ENCODE data around the gene ELN. TPM values are rescaled to one million over a fixed set of nuclear protein-coding genes. Genes with fewer than 3 reads are reported as not detected.

Gene ELN
- total RNA-seq, 1 donor from 2014 or later, result 41.2 TPM

DNA sequence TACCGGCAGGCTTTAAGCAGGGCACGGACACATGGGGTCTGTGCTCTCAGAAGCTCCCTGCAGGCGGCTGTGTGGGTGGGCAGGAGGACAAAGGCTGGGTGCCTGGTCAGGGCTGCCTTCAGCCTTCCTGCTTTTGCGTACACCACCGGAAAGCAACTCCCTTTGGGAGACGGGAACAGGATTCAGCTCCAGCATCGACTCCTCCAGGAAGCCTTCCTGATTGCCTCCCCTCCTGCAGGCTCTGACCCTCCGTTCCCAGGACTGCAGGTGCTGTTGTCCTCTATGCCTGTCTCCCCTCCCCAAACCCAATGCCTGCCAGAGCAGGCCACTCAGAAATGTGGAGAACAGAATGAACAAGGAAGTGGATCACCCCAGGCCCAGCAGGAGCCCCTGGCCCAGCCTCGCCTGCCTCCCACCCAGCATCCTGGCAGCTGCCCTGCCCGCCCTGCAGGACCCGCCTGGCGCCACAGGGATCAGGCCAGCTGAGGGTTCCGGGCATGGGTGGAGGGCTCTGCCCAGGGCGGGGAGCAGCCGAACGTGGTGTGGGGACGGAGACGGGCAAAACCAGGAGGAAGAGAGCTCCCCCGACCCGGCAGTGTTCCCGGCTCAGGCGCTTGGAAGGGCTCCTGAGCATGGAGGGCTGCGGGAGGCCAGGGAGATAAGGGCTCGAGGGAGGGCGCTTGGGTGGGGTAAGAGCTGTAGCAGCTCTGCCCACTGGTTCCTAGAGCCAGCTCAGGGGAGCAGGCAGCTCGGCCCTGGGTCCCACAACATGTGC is 6.2 kb upstream of the ELN start:
- no peak for DNase-seq (ENCODE audit: low spot score)
- intact Hi-C loops (cut with DNase I), result no loop called here

DNA sequence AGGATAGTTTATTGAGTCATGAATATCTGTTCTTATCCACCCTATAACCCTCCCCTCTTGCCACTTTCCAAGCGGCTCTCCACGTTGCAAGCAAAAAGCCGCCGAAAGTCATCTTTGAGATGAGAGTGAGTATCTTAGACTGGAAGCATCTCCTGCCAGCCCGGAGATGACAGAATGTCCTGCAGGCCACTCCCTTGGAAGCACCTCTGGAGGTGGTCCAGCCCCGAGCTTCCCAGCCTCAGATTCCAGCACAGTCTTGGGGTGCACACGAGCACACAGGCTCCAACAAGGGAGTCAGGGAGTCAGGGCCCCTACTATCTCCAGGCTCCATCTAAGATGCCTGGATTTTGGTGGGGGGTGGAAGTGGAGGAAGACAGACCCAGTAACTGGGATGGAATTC is 5.5 kb upstream of the ELN start:
- intact Hi-C loops (cut with DNase I), result no loop called here
- DNase-seq (ENCODE audit: low spot score), result no peak

DNA sequence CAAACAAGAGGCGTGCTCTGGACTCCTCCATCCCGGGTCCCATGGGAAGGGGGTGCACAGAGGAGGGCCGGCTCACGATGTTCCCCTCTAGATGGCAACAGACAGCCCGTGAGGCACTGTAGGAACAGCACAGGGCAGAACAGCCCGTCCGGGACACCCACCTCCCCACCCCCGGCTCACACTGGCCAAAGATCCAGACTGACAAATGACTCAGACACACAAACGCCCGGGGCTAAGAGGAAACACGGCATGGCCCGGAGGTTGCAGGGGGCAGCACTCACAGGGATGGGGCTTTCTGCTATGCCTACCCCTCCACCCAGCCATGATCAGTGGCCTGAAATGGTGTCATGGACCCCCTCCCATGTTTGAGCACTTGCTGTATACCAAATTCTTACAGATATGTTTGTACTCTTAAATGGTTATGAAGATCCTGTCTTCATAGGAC is 4.9 kb upstream of the ELN start:
- no peak for DNase-seq (ENCODE audit: low spot score)
- intact Hi-C loops (cut with DNase I), result no loop called here

DNA sequence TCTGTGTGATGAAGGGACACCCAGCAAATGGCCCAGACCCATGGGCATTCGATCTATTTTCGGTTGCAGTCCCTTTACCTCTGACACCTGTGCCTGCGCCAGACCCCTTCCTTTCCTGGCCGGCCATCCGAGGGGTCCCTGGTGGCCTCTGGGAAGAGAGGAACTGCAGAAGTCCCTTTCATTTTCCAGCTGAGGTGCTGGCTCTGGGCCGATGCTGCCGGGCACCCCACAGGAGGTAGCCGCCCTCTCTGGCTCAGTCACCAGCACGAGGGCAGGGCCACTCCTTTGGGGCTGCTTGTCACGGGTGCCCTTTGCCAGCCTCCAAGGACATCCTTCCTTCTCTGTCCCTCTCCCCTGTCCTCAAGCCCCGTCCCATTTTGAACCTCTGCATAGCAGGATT is 4.2 kb upstream of the ELN start:
- no peak for DNase-seq (ENCODE audit: low spot score)
- intact Hi-C loops (cut with DNase I), result no loop called here

DNA sequence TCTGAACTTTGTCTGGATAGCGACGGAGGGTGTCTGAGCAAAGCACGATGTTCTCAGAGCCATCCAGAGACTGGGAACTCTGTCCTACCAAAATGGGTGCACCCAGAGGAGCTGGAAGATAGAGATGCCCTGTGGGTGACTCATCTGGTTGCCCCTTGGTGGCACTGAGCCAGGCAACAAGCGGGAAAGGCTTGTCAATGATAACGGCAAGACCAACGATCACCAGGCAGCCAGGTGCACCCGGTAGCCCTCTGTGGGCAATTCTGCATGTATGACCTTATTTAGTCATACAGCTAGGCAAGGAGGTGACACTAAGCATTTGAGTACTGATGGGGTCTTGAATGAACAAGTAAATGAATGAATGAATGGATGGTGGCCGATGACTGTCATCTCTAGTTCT is 2.8 kb upstream of the ELN start:
- intact Hi-C loops (cut with DNase I), result loop anchor here (5.0 kb wide), 1 partner anchor 158 kb away; no protein-coding TSS in a partner anchor
- no peak for DNase-seq (ENCODE audit: low spot score)

DNA sequence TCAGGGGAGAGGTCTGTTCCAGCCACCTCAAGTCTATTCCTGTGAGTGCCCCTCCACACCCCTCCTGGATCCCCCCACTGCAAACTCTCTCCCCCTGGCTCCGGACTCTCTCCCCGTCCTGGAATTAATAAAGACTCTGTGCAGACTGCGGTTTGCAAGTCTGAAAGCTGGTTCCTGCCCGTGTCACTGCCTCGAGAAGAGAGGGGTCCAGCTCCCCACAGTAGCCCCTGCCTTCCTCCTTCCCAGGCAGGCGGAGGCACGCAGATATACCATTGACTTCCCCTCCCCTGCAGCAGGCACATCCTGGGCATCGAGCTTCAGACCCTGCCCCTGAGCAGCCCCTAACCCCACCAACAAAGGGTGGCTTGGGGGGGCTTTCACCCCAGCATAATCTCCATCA is 2.2 kb upstream of the ELN start:
- DNase-seq (ENCODE audit: low spot score), result no peak
- intact Hi-C loops (cut with DNase I), result loop anchor here (5.0 kb wide), 1 partner anchor 158 kb away; no protein-coding TSS in a partner anchor

DNA sequence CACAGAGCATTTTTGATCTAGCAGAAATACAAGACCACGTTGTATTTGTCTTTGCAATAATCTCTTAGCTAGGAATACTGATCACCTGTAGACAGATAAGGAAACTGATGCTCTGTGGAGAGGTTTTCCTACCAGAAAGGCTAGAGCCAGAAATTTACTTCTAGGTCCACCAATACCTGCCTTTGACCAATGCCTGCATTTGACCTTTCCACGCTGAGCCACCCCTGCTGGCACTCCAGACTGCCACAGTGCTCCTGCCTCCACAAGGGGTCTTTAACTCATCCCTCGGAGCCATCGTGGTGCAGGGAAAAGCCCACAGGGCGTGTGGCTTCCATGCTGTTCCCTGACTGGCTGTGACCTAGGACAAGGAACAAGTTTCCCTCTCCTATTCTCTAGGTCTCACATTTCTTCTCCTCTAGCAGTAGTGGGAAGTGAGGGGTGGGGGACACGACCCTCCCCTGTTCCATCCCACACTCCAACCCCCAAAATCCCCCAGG is 1.5 kb upstream of the ELN start:
- intact Hi-C loops (cut with DNase I), result loop anchor here (5.0 kb wide), 1 partner anchor 159 kb away; no protein-coding TSS in a partner anchor
- no peak for DNase-seq (ENCODE audit: low spot score)

DNA sequence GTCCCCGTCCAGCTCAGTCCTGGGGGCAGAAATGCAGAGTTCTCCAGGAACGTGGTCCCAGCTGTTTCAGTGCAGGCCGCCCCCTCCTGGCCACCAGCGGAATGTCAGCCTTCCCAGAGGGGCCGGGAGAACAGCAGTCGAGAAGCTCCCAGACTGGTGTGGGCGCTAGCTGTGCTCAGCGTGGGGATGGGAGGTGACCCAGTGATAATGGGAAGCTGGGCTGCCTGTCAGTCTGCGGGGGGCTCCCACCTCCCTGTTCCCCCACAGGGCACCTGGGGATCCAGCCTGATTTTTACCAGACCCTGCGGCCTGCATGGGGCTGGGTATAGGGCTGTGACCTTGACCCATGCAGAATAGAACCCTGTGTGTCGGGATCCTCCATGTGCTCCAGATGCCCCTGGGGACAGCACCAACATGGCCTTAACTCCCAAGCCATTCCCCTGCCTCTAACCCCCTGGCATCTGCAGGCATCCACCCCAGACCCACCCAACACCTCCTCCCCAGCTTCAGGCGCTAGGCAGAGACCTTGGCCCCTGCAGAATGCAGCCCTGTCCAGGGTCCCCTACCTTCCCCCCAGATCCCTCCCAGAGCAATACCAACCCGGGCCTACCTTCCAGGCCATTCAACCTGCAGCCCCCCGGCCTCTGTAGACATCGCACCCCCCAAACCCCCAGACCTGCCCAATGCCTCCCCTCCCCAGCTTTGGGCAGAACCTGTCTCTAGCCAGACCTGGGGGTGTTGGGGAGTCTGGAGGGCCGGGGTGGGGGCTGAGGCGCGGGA is 880 bp upstream of the ELN start:
- peak; percentile 91 for DNase-seq (ENCODE audit: low spot score)
- intact Hi-C loops (cut with DNase I), result loop anchor here (5.0 kb wide), 1 partner anchor 160 kb away; no protein-coding TSS in a partner anchor

DNA sequence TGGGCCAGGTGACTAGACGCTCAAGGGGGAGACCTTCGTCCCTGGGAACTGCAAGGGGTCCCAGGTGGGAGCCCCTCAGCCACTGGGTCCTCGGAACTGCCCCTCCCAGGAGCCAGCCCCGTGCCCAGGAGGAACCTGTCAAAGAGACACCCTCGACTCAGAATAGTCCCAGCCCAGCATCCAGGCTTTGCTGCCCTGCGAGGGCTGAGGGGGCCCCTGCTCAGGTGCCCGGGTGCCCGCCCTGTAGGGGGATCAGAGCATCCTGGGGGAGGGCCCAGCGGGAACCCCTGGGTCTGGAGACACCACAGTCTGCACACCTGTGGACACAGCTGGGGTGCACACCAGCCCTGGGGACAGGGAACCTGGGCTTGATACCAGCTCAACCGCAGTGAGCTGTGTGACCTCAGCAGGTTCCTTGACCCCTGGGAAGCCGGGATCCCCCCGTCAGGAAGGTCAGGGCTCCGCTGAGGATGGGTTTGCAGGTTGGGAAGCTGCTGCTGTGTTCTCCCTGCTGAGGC is 407 bp downstream of the ELN start:
- intact Hi-C loops (cut with DNase I), result loop anchor here (5.0 kb wide), 1 partner anchor 161 kb away; no protein-coding TSS in a partner anchor
- DNase-seq (ENCODE audit: low spot score), result no peak

DNA sequence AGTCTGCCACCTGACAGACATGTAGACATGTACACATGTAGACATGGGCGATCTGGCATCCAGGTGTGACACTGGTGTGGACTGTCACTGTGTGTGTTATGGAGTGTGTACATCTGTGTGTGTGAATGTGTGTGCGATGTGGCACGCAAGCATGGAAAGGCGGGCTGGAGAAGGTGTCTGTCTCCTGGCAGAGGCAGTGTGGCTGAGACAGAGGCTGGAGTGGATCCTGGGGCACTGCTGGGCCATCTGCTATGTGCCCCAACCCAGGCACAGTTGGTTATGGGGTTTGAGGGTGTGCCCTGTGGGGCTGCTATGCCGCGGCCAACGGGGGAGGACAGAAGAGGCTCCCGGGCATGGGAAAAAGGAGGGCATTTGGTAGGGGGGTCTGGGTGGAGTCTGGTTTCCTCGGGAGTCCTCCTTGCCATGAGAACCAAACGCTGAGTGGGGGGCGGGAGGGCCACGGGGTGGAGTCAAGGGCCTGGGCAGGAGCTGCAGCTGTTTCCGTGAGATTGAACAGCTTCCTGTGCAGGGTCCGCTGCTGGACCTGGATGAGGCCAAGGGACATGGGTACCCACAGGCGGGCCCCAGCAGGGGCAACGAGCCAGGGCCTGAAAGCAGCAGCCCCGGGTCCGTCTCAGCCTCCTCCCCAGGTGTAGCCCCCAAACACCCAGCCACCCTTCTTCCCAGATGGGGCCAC is 1.3 kb downstream of the ELN start:
- DNase-seq (ENCODE audit: low spot score), result no peak
- intact Hi-C loops (cut with DNase I), result loop anchor here (5.0 kb wide), 1 partner anchor 162 kb away; no protein-coding TSS in a partner anchor

DNA sequence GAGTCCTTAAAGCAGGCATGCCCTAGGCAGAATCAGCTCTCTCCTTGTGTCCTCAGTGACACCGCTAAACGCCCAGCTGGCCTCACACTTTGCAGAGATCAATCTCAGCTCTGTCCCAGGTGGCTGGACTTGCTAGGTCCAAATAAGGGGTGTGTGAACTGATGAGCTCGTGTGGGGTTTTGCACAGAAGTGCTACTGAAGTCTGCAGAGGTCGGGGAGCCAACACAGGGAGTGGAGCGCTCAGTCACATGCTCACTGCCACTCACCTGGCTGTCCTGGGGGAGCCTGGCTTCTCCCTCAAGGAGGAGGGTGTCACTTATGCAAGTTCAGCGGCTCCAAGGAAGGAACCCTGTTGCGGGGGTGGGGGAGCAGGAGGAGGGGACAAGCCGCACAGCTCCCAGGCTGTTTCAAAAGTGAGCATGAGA is 2.0 kb downstream of the ELN start:
- intact Hi-C loops (cut with DNase I), result loop anchor here (5.0 kb wide), 1 partner anchor 163 kb away; no protein-coding TSS in a partner anchor
- DNase-seq (ENCODE audit: low spot score), result no peak

DNA sequence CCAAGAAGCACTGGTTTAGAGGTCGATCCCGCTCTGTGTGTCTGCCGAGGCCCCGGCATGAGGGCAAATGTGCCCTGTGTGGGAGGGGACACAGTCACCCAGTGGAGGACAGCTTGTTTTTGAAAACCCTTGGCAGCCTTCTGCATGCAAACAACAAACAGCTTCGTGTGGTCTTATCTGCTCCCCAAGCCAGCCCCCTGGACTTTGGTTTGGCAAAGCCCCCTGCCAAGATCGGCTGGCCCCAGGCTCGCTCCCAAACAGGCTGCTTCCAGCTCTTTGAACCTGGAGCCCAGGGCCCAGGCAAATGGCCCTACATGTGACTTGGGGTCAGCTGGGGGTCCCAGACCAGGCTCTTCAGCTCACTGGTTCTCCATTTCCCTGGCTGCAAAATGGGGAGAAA is 2.9 kb downstream of the ELN start:
- no peak for DNase-seq (ENCODE audit: low spot score)
- intact Hi-C loops (cut with DNase I), result no loop called here

DNA sequence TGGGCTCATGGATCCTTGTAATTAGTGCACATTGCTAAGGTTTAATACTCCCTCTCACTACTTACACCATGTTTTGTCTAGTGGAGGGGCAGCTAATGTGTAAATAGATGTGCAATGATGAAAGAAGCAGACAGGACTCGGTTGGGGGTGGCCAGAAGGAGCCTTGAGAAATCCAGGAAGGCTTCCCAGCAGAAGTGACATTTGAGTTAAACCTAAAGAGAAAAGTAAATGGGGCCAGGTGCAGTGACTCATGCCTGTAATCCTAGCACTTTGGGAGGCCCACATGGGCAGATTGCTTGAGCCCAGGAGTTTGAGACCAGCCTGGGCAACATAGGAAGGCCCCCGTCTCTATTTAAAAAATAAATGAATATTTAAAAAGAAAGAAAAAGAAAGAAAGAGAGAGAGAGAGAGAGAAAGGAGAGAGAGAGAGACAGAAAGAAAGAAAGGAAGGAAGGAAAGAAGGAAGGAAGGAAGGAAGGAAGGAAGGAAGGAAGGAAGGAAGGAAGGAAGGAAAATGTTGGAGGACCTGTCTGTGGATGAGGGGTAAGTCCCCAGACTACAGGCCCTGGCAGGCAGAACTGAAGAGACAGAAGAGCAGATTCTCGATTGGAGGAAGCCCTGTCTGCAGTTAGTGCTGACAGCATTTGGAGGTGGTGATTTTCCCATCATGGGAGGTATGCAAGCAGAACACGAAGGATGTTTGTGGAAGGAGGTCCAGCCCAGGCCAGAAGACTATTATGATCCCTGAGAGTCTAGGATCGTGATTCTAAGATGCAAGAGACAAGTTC is 3.6 kb downstream of the ELN start:
- no peak for DNase-seq (ENCODE audit: low spot score)
- intact Hi-C loops (cut with DNase I), result loop anchor here (2.0 kb wide), 1 partner anchor 139 kb away; no protein-coding TSS in a partner anchor

DNA sequence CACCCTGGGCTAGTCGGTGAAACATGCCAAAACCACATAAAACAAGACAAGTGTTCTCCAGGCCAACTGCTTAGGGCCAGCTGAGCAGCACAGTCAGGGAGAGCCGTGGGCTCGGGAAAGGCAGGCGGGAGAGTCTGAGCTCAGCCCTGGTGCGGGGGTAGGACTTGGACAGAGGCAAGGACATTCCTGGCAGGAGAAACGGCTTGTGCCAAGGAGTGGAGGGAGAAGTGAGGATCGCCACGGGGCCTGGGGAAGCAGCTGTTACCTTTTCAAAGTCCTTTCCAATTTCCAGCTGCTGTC is 4.2 kb downstream of the ELN start:
- intact Hi-C loops (cut with DNase I), result loop anchor here (2.0 kb wide), 1 partner anchor 139 kb away; no protein-coding TSS in a partner anchor
- no peak for DNase-seq (ENCODE audit: low spot score)

DNA sequence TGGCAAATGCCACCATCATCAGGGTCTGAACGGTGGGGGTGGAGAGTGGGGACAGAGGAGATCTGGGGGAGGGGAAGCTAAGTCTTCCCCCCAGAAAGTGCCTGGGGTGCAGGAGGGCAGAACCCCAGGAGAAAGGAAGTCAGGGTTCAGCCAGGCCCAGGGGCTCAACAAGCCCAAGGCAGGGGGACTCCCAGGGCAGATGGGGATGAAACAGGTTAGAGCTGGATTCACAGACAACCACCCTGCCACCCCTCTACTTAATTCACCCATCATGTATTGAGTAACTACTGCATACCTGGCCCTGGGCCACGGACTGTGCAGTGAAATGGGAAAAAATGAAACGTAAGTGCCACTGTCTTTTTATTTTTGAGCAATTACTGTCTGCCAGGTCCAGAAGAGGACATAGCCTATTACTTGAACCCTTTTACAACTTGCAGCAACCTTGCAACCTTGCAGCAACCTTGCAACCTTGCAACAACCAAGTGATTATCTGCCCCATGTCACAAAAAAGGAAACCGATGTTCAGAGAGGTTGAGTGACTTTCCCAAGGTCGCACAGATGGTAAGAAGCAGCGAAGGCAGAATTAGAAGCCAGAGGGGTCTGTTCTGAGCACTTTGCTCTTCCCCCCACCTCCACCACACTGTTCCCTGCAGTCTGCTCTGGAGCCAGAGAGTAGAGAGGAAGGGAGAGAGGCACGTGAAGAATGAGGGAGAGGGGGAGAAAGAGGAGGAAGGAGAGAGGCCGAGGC is 4.8 kb downstream of the ELN start:
- DNase-seq (ENCODE audit: low spot score), result no peak
- intact Hi-C loops (cut with DNase I), result loop anchor here (2.0 kb wide), 1 partner anchor 140 kb away; no protein-coding TSS in a partner anchor

DNA sequence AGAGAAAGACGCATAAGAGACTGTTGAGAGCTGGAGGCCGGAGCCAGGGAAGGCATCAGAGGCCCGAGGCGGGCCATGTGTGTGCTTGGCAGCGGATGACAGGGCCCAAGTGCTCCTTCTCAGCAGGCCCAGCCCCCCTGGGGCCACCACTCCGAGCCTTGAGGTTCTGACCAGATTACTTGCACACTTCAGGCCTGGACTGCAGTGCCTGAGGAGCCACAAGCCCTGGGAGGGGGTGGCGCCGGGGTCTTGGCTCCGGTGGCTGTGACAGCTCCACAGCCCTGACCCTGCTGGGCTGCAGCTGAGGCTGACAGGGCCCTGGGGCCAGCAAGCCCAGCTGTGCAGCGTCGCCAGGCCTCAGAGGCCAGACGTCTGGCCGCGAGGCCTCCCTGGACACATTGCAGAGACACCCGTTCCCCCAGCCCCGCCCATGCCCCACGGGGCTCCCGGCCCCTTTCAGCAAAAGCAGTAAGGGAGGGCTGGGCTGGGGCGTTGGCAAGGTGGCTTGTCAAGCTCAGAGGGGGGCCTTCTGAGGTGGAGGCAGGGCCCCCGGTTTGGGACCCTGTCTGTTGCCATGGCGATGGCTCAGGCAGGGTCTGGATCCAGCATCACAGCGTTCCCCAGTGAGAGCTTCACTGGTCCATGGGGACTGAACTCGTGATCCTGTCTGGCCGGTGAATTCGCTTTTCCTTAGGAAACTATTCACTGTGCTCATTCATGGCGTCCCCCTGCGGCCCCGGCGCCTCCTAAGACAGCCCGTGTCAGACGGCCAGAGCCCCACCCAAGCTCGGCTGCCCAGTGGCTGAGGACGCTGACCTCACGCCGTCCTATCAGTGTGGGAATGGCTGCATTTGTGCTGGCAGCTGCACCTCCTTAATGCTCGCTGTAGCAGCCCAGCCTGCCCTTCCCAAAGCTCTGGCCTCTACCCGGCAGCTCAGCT is 5.7 kb downstream of the ELN start:
- intact Hi-C loops (cut with DNase I), result loop anchor here (2.0 kb wide), 1 partner anchor 141 kb away; no protein-coding TSS in a partner anchor
- DNase-seq (ENCODE audit: low spot score), result no peak

DNA sequence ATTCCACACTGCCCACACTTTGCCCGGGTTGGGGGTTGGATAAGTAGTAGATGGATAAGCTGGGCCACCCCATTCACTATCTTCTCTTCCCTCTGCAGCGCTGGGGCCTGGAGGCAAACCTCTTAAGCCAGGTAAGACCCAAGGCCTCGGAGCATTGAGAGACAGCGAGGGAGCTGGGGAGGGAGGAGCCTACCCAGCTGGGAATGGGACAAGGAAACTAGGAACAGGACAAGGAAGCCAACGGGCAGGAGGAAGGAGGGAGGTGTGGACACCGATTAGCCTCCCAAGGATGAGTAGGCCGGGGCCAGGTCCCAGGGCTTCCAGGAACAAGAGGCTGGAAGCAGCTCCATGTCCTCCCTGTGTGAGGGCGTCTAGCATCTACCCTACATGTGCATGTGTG is 9.6 kb downstream of the ELN start:
- no peak for DNase-seq (ENCODE audit: low spot score)
- intact Hi-C loops (cut with DNase I), result no loop called here
